Spinal cord (tissue), 10 donors: ENCODE measurements around the gene SIGLEC6. TPM values are rescaled to one million over a fixed set of nuclear protein-coding genes. Genes with fewer than 3 reads are reported as not detected.

Experiments
- DNase-seq, 6 donors: peaks; one replicate each; pipeline versions ENCODE4 v3.0.0 to v3.0.0-alpha.2; 2013 to 2015; ENCODE audit warnings: low spot score in 6 of 6, low read depth in 4 of 6
- H3K27ac ChIP-seq: one replicate; pipeline ENCODE4 v1.5.1; 2013; ENCODE audit warnings: low read depth, low read length, control low read depth
- H3K27me3 ChIP-seq: one replicate; pipeline ENCODE4 v1.6.1; 2013; ENCODE audit warnings: low read length; ENCODE audit not compliant: control insufficient read depth, insufficient read depth
- H3K36me3 ChIP-seq: one replicate; pipeline ENCODE4 v1.6.1; 2013; ENCODE audit warnings: low read length; ENCODE audit not compliant: control insufficient read depth, insufficient read depth
- H3K4me1 ChIP-seq: one replicate; pipeline ENCODE4 v1.6.1; 2013; ENCODE audit warnings: low read length; ENCODE audit not compliant: control insufficient read depth, insufficient read depth
- H3K4me3 ChIP-seq: one replicate; pipeline ENCODE4 v1.5.1; 2013; ENCODE audit warnings: low read depth, low read length, control low read depth
- H3K9me3 ChIP-seq: one replicate; pipeline ENCODE4 v1.6.1; 2013; ENCODE audit warnings: low read length; ENCODE audit not compliant: control insufficient read depth, insufficient read depth
- WGBS: methylation state at CpG from one replicate; pipeline ENCODE4 v1.1.5; 2013; ENCODE audit warnings: missing lambda C conversion rate; ENCODE audit not compliant: insufficient coverage; 5-methylcytosine and 5-hydroxymethylcytosine counted together
- polyA plus RNA-seq, 2 donors: library from polyadenylated mRNA; unstranded; fragments of 120-200 nt; gene quantifications; one replicate each; pipeline ENCODE4 v1.2.1, GENCODE V29; 2013; ENCODE audit not compliant: insufficient read length in 2 of 2
- total RNA-seq, 2 donors: library from RNA; depleted of rRNA in 1 of 2; stranded (reverse); fragments of 120-200 nt in 1 of 2; fragments of >200 nt in 1 of 2; gene quantifications; one replicate each; pipeline versions ENCODE4 v1.2.3 to v1.2.4, GENCODE V29; 2013 to 2014
- donor health status: healthy.

SIGLEC6 gene
- total and polyA plus RNA-seq, 4 donors: 0.11 TPM; not detected in 3

DNA sequence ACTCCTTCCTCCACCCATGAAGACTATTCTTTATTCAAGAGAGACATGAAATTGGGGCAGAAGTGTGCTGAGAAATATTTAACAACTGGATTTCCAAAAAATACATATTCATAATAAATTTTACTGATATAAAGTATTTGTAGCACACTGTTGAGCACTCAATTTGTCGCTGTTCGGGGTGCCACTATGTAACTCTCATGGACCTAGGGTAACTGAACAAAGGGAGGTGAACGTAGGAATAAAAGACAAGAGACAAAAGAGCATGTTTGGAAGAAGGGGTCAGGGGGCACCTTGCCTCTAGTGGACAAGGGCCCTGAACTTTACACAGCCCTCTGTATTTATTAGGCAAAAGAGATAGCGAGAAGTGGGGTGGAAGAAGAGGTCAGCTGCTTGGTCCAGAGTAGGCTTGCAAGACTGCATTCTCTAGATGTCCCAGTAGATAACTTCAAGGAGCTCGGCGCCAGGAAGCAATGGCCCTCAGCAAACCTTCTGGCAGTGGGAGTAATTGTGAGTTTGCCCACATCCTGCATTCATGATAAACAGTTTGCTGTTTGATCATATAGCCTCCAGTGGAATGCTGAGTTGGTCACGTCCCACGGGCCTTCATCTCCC is 35.1 kb upstream of the SIGLEC6 start:
- Histone ChIP-seq H3K27me3 (peaks cover 27% of the 10 kb centered on the region), H3K4me1 (no peaks in the 10 kb centered on the region), H3K9me3 (no peaks in the 10 kb centered on the region), H3K4me3 (no peak overlapping the region), H3K36me3 (no peaks in the 10 kb centered on the region), H3K27ac (no peak overlapping the region)
- no peak for DNase-seq
- 76% methylated on average over 6 of the region's 8 CpGs for WGBS

DNA sequence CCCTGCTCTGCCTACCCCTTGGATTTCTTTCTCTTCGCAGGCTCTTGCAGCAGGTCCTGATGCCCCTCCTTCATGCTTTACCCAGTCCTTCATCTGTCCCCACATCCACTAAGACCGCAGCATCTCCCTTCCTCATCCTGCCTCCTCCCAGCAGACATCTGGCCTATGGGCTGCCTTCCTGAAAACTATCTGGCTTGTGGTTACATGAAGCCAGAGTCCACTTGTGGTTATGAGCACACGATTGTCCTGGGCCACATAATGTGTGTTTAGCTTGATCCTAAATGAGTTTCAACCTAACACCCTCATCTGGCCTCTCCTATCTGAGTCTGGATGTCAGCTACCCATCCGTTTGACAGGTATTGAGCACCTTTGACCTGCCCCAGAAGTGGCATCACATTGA is 34.1 kb upstream of the SIGLEC6 start:
- WGBS: 90% methylated on average over 2 of the region's 4 CpGs
- Histone ChIP-seq H3K27ac (no peak overlapping the region), H3K4me3 (no peak overlapping the region), H3K4me1 (no peaks in the 10 kb centered on the region), H3K36me3 (no peaks in the 10 kb centered on the region), H3K27me3 (peaks cover 27% of the 10 kb centered on the region), H3K9me3 (no peaks in the 10 kb centered on the region)
- DNase-seq: no peak

DNA sequence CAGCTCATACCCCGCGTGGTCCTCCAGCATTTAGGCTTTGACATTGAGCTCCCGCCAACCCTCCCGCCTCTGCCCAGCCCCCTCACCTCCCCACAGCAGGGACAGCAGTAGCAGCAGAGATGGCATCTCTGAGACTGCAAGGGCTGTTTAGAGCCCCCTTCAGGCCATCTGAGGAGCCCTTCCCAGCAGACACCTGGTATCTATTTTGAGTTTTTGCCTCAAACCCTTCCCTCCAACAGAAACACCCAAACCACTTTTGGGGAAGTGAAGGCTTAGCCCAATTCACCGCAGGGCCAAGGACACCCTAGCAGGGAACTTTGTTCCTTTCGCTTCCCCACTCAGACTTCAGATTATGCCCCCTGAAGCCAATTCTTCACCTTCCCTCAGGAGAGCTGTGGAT is 33.3 kb upstream of the SIGLEC6 start:
- no peak for DNase-seq
- Histone ChIP-seq H3K27ac (no peak overlapping the region), H3K4me1 (no peaks in the 10 kb centered on the region), H3K9me3 (no peaks in the 10 kb centered on the region), H3K36me3 (no peaks in the 10 kb centered on the region), H3K27me3 (peaks cover 34% of the 10 kb centered on the region), H3K4me3 (no peak overlapping the region)
- whole genome bisulfite sequencing: 41% methylated on average over 5 of the region's 6 CpGs

- H3K36me3 ChIP-seq: no peaks in the 10 kb centered on the region
- peaks cover 33% of the 10 kb centered on the region for H3K27me3 ChIP-seq
- DNase-seq: no peak
- 11% methylated on average over 3 of the region's 4 CpGs for WGBS
- H3K4me3 ChIP-seq: no peak overlapping the region
- H3K4me1 ChIP-seq: no peaks in the 10 kb centered on the region
- H3K27ac ChIP-seq: no peak overlapping the region
- H3K9me3 ChIP-seq: no peaks in the 10 kb centered on the region
Measured at GRCh38 chr19:51560339-51560738, 28.9 kb upstream of the SIGLEC6 start.

DNA sequence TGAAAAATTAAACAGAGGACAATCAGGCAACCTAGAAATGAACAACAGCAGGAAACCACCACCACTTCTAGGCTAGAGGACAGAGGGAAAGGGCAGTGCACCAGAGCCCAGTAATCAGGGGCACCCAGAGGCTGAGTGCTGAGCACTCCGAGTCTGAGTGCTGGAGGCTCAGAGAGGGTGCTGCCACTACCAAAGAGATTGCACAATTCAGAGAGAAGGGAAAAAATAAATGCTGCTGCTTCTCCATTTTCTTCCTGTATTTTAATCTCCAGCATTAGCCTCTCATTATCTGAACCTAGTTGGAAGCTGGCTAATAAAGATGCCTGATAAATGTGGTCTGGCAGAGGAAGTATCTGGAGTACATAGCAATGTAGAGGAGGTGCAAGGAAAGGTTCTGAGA is 27.8 kb upstream of the SIGLEC6 start:
- WGBS: no CpG with 5 or more reads among the region's 1 CpG
- Histone ChIP-seq H3K4me3 (no peak overlapping the region), H3K9me3 (no peaks in the 10 kb centered on the region), H3K27ac (no peak overlapping the region), H3K27me3 (peaks cover 26% of the 10 kb centered on the region), H3K36me3 (no peaks in the 10 kb centered on the region), H3K4me1 (no peaks in the 10 kb centered on the region)
- no peak for DNase-seq

DNA sequence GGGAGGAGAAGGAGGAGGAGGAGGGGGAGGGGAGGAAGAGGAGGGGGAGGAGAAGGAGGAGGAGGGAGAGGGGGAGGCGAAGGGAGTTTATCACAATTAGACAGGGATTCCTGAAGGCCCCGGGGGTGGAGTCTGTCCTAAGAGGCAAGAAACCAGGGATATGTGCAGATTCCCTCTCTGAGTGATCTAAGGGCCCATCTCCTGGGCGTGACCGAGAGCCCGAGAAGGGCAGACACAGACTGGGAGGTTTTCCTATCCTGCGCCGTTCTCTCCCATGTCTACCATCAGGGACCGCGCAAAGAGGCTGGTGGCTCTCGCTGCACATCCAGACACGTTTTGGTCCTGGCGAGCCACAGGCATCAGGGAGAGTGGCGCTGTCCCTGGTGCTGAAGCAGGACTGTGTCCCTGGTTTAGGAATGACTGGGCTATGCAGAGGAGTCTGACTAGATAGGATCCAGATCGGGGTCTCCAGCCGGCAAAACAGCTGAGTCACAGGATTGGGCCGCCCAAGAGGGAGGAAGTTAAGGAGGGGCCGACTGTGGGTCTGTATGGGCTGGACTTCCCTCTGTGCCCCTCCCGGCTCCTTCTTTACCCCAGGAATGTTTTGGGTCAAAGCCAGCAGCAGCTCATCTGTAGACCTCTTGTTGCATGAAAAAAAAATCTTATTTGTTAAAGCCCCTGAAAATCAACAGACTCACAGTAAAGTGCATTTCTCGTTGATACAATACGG is 21.7 kb upstream of the SIGLEC6 start:
- no peaks in the 10 kb centered on the region for H3K4me1 ChIP-seq
- WGBS: 1% methylated on average over 17 of the region's 20 CpGs
- no peaks in the 10 kb centered on the region for H3K36me3 ChIP-seq
- H3K27ac ChIP-seq: no peak overlapping the region
- H3K4me3 ChIP-seq: no peak overlapping the region
- peaks cover 7% of the 10 kb centered on the region for H3K27me3 ChIP-seq
- peak; percentile 28 to 82 (median 54) for DNase-seq
- no peaks in the 10 kb centered on the region for H3K9me3 ChIP-seq

GRCh38 chr19:51552608-51552995 is 21.1 kb upstream of the SIGLEC6 start:
- H3K27me3 ChIP-seq: peaks cover 7% of the 10 kb centered on the region
- H3K9me3 ChIP-seq: no peaks in the 10 kb centered on the region
- 25% methylated on average over 1 of the region's 1 CpG for WGBS
- no peaks in the 10 kb centered on the region for H3K36me3 ChIP-seq
- no peak overlapping the region for H3K4me3 ChIP-seq
- no peak for DNase-seq
- no peak overlapping the region for H3K27ac ChIP-seq
- H3K4me1 ChIP-seq: no peaks in the 10 kb centered on the region

GRCh38 chr19:51551673-51552432 is 20.4 kb upstream of the SIGLEC6 start:
- Histone ChIP-seq H3K27me3 (peaks cover 7% of the 10 kb centered on the region), H3K4me3 (no peak overlapping the region), H3K4me1 (no peaks in the 10 kb centered on the region), H3K27ac (no peak overlapping the region), H3K36me3 (no peaks in the 10 kb centered on the region), H3K9me3 (no peaks in the 10 kb centered on the region)
- 58% methylated on average over 2 of the region's 3 CpGs for WGBS
- no peak for DNase-seq

DNA sequence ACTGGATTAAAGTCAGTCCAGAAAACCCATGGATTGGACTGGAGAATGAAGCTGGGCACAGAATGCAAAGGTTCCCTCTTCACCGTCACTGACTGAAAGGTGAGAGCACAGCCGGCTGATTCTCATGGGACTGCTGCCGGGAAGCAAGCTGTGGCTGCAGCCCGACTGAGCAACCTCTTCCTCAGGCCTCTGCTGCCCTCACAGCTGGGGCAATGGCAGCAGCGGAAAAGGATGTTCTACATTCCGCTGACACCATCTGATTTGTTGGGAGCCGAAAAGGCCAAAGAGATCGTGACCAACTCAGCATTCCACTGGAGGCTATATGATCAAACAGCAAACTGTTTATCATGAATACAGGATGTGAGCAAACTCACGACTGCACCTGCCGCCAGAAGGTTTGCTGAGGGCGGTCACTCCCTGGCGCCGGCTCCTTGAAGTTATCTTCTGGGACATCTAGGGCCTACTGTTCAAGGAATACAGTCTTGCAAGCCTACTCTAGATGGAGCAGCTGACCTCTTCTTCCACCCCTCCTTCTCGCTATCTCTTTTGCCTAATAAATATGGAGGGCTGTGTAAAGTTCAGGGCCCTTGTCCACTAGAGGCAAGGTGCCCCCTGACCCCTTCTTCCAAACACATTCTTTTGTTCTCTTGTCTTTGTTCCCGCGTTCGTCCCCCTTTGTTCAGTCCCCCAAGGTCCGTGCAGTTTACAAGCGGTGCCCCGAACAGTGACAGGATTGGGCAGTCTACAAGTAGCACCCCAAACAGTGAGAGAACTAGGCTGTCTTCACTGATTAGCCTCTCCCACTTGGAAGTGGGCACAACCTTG is 19.6 kb upstream of the SIGLEC6 start:
- Histone ChIP-seq H3K4me3 (no peak overlapping the region), H3K27me3 (peaks cover 7% of the 10 kb centered on the region)
- 74% methylated on average over 19 of the region's 20 CpGs for WGBS

More for the DNA sequence above, 19.6 kb upstream of the SIGLEC6 start:
- no peak for DNase-seq
- no peaks in the 10 kb centered on the region for H3K9me3 ChIP-seq
- no peaks in the 10 kb centered on the region for H3K4me1 ChIP-seq
- H3K27ac ChIP-seq: no peak overlapping the region
- no peaks in the 10 kb centered on the region for H3K36me3 ChIP-seq
